Measurements from ENCODE around the gene GATA1.

DNA sequence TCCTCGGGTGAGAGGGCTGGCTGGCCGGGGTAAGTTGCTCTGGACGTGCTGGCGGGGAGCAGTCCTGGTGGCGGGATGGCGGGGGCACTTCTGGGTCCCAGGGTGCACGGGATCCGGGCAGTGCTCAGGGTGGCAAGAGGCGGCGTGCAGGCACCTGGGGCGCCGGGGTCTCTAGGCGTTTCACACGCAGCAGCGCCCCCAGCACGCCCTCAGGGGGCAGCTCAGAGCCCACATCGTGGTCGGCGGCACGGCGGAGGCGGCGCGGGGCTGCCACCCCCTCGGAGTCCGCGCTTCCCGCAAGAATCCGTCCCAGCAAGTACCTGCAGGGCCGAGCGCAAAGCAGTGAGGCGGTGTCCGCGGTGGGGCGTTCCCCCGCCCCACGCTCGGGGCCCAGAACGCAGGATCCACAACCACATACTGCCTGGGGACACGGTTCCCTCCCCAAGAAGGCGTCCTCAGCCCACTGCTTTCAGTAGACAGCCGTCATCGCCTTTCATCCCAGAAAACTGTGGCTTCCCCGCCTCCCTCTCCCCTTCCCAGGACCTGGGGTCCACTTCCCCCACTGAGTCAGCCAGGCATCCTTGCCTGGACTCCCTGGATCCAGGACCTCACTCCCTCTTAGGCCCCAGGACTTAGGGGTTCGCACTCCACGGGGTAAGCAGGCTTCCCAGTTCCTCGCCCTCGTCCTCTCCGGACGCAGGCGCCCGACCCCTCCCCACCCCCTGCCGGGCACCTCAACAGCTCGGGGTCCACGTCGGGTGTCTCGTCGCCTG is 44.9 kb downstream of the GATA1 start:
- TF ChIP-seq, protein P1, sequence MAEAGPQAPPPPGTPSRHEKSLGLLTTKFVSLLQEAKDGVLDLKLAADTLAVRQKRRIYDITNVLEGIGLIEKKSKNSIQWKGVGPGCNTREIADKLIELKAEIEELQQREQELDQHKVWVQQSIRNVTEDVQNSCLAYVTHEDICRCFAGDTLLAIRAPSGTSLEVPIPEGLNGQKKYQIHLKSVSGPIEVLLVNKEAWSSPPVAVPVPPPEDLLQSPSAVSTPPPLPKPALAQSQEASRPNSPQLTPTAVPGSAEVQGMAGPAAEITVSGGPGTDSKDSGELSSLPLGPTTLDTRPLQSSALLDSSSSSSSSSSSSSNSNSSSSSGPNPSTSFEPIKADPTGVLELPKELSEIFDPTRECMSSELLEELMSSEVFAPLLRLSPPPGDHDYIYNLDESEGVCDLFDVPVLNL (IDR thresholded peaks at IDR 0.05; ENCODE audit: low read depth, low read length) = no peak
- TF ChIP-seq, protein P2, sequence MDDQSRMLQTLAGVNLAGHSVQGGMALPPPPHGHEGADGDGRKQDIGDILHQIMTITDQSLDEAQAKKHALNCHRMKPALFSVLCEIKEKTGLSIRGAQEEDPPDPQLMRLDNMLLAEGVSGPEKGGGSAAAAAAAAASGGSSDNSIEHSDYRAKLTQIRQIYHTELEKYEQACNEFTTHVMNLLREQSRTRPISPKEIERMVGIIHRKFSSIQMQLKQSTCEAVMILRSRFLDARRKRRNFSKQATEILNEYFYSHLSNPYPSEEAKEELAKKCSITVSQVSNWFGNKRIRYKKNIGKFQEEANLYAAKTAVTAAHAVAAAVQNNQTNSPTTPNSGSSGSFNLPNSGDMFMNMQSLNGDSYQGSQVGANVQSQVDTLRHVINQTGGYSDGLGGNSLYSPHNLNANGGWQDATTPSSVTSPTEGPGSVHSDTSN (IDR thresholded peaks at IDR 0.05; ENCODE audit: insufficient replicate concordance, low read depth, low read length) = no peak
- TF ChIP-seq, protein P3, sequence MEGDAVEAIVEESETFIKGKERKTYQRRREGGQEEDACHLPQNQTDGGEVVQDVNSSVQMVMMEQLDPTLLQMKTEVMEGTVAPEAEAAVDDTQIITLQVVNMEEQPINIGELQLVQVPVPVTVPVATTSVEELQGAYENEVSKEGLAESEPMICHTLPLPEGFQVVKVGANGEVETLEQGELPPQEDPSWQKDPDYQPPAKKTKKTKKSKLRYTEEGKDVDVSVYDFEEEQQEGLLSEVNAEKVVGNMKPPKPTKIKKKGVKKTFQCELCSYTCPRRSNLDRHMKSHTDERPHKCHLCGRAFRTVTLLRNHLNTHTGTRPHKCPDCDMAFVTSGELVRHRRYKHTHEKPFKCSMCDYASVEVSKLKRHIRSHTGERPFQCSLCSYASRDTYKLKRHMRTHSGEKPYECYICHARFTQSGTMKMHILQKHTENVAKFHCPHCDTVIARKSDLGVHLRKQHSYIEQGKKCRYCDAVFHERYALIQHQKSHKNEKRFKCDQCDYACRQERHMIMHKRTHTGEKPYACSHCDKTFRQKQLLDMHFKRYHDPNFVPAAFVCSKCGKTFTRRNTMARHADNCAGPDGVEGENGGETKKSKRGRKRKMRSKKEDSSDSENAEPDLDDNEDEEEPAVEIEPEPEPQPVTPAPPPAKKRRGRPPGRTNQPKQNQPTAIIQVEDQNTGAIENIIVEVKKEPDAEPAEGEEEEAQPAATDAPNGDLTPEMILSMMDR (IDR thresholded peaks at IDR 0.05 in 2 of 3, conservative IDR thresholded peaks at IDR 0.05 in 1 of 3; ENCODE audit: control insufficient read depth in 2 of 3, extremely low read depth in 1 of 3, insufficient read depth in 1 of 3, low read depth in 3 of 3, low read length in 3 of 3) = no peak
- TF ChIP-seq CHD2 (IDR thresholded peaks at IDR 0.05; ENCODE audit: borderline replicate concordance, low read depth, low read length) = no peak
- no peak for TF ChIP-seq SP1 (IDR thresholded peaks at IDR 0.05; ENCODE audit: low read depth, low read length)
- TF ChIP-seq, protein P4, sequence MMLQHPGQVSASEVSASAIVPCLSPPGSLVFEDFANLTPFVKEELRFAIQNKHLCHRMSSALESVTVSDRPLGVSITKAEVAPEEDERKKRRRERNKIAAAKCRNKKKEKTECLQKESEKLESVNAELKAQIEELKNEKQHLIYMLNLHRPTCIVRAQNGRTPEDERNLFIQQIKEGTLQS (IDR thresholded peaks at IDR 0.05; ENCODE audit: borderline replicate concordance, extremely low read depth, low read depth, low read length) = no peak
- TF ChIP-seq RFX5 (IDR thresholded peaks at IDR 0.05; ENCODE audit: low read depth, low read length) = no peak
- TF ChIP-seq KAT2A (conservative IDR thresholded peaks at IDR 0.05; ENCODE audit: control insufficient read depth, low read depth, low read length) = no peak
- TF ChIP-seq ZNF274 (IDR thresholded peaks at IDR 0.05; ENCODE audit: insufficient read depth, insufficient read length) = no peak
- no peak for TF ChIP-seq POLR2A (IDR thresholded peaks at IDR 0.05; ENCODE audit: low read depth, low read length)

Data from GM12878 (cell line).